Lower leg skin (tissue), 4 donors: ENCODE measurements around the gene GAB3. TPM values are rescaled to one million over a fixed set of nuclear protein-coding genes. Genes with fewer than 3 reads are reported as not detected.

Experiments used
- DNase-seq, 2 donors: peaks; one replicate each; pipeline ENCODE4 v3.0.0-alpha.2; 2019; ENCODE audit warnings: low spot score in 2 of 2
- H3K4me3 ChIP-seq: fragments of 200-600 bp; sonication (generic); 2 replicates; pipeline ENCODE4 v1.5.1; 2017; ENCODE audit warnings: mild to moderate bottlenecking, low read depth; ENCODE audit not compliant: poor library complexity, severe bottlenecking
- POLR2A ChIP-seq, 2 donors: fragments of 450-650 bp; IDR thresholded peaks; one replicate each; pipeline ENCODE4 v1.6.1; 2016 to 2017; ENCODE audit warnings: antibody characterized with exemption in 2 of 2, mild to moderate bottlenecking in 1 of 2, moderate library complexity in 1 of 2
- WGBS, 2 donors: methylation state at CpG; one replicate each; pipeline ENCODE4 v1.1.5; 2018; 5-methylcytosine and 5-hydroxymethylcytosine counted together
- intact Hi-C: fragments of 100-400 bp; cut with DNase I; formaldehyde crosslinking; loops from one replicate; pipeline ENCODE4 v1.15.0; 2023; ENCODE audit warnings: low total_unique reads
- total RNA-seq, 4 donors: library from RNA; depleted of rRNA; stranded (reverse); fragments of >200 nt; gene quantifications; one replicate each; pipeline ENCODE4 v1.1.0, GENCODE V29; 2016
- TF ChIP-seq, protein P1 (sequence below), 3 donors: fragments of 450-650 bp; IDR thresholded peaks; one replicate each; pipeline ENCODE4 v1.5.1; 2016; ENCODE audit warnings: antibody characterized with exemption in 3 of 3, mild to moderate bottlenecking in 3 of 3, moderate library complexity in 2 of 3

The GAB3 gene
- total RNA-seq, 4 donors from 2014 or later = 0.30 to 1.8 (median 1.4) TPM

DNA sequence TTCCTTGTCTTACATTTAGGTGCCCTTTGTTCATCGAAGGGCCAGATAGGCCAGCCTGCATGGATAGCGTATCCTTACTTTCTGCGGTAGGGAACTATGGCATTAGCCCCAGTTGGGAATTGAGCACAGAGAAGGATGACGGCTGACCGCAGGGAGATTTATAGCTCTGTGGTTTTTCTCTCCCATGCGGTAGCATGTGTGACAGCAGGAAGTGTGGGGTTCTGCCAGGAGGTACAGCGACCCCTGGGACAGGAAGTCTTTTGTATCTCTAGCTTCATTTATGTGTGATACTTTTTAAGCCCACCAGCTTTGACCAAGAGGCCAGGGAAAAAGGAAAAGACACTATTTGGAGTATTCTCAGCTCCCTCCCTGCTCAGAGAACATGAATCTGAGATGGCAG is 33.1 kb downstream of the GAB3 start:
- H3K4me3 ChIP-seq = no peak overlapping the region
- WGBS, 2 donors = 31 to 57% methylated on average over 4 to 7 of the region's 7 CpGs
- TF ChIP-seq POLR2A (IDR thresholded peaks at IDR 0.05) = no peak
- TF ChIP-seq, protein P1, sequence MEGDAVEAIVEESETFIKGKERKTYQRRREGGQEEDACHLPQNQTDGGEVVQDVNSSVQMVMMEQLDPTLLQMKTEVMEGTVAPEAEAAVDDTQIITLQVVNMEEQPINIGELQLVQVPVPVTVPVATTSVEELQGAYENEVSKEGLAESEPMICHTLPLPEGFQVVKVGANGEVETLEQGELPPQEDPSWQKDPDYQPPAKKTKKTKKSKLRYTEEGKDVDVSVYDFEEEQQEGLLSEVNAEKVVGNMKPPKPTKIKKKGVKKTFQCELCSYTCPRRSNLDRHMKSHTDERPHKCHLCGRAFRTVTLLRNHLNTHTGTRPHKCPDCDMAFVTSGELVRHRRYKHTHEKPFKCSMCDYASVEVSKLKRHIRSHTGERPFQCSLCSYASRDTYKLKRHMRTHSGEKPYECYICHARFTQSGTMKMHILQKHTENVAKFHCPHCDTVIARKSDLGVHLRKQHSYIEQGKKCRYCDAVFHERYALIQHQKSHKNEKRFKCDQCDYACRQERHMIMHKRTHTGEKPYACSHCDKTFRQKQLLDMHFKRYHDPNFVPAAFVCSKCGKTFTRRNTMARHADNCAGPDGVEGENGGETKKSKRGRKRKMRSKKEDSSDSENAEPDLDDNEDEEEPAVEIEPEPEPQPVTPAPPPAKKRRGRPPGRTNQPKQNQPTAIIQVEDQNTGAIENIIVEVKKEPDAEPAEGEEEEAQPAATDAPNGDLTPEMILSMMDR (IDR thresholded peaks at IDR 0.05) = no peak
- no peak for DNase-seq
- intact Hi-C loops = loop anchor here (2.0 kb wide), 1 partner anchor 29 kb away; no protein-coding TSS in a partner anchor

DNA sequence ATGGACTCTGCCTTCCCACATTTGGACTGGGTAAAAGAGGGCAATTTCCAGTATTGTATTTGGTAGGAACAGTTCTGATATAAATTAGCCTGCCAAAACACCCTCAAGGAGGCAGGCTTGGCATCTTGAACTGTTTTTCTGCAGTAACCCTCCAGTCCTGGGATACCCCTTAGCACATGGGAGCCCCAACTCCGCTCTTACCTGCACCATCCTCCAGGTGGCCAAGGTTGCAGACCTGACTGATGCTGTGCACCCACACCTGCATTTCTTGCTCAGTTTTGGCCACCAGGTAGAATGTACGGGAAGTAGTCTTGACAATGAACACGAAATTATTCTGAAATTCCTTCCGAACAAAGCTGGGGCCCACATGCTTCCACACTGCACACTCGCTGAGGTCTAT is 35.1 kb downstream of the GAB3 start:
- DNase-seq = no peak
- no peak overlapping the region for H3K4me3 ChIP-seq
- TF ChIP-seq, protein P1 (IDR thresholded peaks at IDR 0.05) = no peak
- TF ChIP-seq POLR2A (IDR thresholded peaks at IDR 0.05) = no peak
- 78 to 88% methylated on average over 5 of the region's 5 CpGs for WGBS, 2 donors
- intact Hi-C loops = no loop called here

DNA sequence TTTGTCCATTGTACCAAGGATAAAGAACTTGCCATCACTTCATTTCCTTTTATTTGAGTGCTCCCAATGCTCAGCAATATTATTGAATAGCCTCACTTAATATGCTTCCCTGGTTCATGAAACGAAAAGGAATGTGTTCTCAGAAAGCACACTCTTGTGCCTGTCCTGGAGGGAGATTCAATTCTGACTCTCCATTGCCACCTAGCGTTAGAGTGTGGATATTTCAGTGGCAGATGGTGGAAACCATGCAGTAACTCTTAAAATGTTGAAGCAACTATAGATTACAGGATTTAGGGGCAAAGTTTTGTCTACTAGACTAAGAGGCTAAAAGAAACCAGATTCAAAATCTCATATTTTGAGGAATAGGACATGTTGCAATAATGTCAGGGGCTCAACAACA is 36.0 kb downstream of the GAB3 start:
- no peak for TF ChIP-seq POLR2A (IDR thresholded peaks at IDR 0.05)
- TF ChIP-seq, protein P1 (IDR thresholded peaks at IDR 0.05) = no peak
- WGBS, 2 donors = 0 to 3% methylated on average over 2 of the region's 2 CpGs
- H3K4me3 ChIP-seq = no peak overlapping the region
- no peak for DNase-seq
- intact Hi-C loops = no loop called here

DNA sequence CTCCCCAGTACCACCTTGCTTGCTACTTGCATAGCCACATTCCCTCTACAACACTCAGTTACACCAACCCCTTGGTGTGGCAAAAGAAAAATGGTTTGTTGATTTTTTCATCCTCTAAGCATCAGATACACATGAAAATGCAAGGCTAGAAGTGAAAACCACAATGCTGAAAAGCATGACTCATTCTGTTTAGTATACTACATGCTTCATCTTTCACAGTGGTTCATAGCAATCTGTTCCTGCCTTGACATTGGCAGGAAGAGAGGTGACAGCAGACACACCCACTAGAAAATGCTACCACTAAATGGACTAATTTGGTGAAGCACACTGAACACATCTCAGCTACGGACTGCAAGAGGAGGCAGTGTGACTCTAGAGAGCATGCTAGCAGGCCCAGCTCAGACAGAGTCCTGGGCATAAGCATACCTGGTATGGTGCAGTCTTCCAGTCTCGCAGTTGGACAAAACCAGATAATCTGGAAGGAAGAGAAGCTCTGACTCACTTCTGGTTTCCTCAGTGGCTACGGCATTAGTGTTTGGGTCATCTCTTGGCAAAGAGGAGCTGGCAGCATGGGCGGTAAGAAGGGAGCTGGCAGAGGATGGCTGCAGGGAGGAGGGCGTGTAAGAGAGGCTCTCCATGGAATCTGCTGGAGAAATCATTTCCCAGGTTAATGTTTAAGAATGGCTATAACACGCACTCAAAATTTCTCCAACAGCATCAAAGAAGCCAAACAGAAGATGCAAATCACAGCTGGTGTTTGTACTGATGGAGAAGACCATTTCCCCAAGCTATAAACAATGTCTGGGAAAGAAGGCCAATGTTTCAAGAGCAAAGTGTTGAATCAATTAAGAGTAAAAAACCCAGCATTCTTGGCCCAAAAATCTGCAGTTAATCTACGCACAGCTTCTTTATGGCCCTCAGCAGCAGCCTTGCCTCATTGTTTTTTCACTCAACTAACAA is 37.8 kb downstream of the GAB3 start:
- 52 to 72% methylated on average over 7 of the region's 7 CpGs for WGBS, 2 donors
- no peak overlapping the region for H3K4me3 ChIP-seq
- intact Hi-C loops = no loop called here
- DNase-seq = no peak
- no peak for TF ChIP-seq POLR2A (IDR thresholded peaks at IDR 0.05)
- TF ChIP-seq, protein P1 (IDR thresholded peaks at IDR 0.05) = no peak

DNA sequence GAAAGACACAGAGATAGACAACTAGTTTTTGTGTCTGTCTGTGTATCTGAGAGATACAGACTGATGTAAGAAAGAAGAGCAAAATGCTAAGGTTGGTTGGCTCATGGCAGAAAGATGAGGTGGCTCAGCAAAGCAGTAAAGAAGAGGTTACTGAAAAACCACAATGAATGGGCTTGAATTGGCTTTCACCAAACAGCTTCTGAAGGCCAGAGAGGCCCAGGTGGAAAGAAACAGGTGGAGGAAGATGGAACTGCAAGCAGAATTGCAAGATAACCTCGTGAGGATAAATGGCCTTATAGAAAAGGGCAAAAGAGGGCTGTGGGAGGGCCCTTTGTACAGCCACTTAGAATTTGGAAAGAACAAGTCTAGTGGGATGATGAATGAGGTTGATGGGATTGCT is 39.6 kb downstream of the GAB3 start:
- TF ChIP-seq POLR2A (IDR thresholded peaks at IDR 0.05) = no peak
- TF ChIP-seq, protein P1 (IDR thresholded peaks at IDR 0.05) = no peak
- 48 to 72% methylated on average over 1 of the region's 1 CpG for WGBS, 2 donors
- intact Hi-C loops = no loop called here
- no peak for DNase-seq
- H3K4me3 ChIP-seq = no peak overlapping the region
